Left forelimb (tissue), 1 donor: ENCODE measurements around the gene MYRIP.
"Not testable (repeated sequence)": the region's sequence is repeated elsewhere in the genome, so short reads cannot be mapped to it uniquely, and the experiment has no call there.

Experiments used
- DNase-seq: peaks from one replicate; pipeline ENCODE4 v3.0.0-alpha.2; 2018; ENCODE audit warnings: low spot score

MYRIP gene

DNA sequence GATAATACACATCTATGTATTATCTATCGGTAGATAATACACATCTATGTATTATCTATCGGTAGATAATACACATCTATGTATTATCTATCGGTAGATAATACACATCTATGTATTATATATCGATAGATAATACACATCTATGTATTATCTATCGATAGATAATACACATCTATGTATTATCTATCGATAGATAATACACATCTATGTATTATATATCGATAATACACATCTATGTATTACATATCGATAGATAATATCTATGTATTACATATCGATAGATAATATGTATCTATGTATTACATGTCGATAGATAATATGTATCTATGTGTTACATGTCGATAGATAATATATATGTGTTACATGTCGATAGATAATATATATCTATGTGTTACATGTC is 275.0 kb downstream of the MYRIP start:
- not testable (repeated sequence) for DNase-seq

- DNase-seq, result no peak
Measured at GRCh38 chr3:40086890-40087883, 277.8 kb downstream of the MYRIP start.

GRCh38 chr3:40088527-40089170 is 279.2 kb downstream of the MYRIP start:
- no peak for DNase-seq

DNA sequence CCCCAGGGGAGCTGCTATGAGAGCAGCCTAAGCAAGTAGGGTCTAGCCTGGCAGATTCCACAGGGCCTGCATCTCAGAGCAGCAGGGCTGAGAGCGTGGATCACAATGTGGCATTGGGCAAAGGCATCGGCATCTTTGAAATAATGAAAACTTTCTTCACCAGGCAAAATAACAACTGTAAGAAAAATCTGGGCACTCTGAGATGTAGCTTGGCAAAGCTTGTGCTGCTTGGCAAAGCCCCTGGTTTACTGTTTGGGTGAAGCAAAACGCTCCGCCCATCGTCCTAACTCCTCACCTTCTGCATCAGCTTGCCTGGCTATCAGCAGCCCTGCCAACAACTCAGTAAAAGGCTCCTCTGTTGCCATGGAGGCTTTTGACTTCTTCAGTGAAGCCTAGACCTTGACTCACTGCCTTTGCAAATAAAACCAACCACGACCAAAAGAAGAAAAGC is 287.3 kb downstream of the MYRIP start:
- DNase-seq, result no peak

GRCh38 chr3:40097131-40098117 is 288.0 kb downstream of the MYRIP start:
- no peak for DNase-seq

DNA sequence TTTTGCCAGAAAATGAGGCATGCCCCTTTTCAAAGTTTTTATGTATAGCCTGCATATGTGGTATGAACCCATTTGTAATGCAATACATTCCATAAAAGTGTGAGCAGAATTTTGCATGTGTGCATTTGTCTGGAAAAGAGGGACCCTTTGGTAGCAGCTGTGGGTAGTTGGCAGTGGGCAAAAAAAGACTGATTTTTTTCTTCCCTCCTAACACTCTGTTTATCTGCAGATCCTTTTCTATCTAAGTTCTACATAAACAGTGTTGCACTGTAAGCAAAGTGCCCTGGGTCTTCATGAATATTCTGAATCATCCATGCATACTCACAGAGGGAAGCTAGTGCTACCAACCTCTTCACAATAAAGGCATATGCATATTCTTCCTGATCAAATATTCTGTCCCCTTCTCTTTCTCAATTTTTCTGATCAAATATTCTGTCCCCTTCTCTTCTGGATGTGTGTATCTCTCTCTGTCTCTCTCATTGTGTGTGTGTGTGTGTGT is 288.9 kb downstream of the MYRIP start:
- no peak for DNase-seq

- DNase-seq, result no peak
Measured at GRCh38 chr3:40099871-40100270, 290.5 kb downstream of the MYRIP start.

- no peak for DNase-seq
Measured at GRCh38 chr3:40102182-40102581, 292.8 kb downstream of the MYRIP start.

DNA sequence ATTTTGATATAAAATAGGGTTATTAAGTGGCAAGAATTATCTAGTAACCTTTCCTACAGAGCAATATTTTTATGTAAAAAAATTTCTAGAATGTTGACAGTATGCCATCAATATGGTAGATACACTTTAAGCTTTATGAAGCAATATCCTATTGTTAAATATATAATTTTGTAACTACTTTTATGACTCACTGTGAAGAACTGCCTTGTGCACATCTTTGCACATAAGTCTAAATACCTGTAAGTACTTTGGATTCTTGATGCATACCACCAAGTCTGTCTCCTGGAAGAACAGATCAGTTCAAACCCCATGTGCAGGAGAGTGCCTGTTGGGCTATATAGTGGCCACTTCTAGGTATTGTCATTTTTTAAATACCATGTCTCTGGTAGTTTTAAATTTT is 294.4 kb downstream of the MYRIP start:
- DNase-seq, result no peak

GRCh38 chr3:40104441-40104840 is 295.0 kb downstream of the MYRIP start:
- no peak for DNase-seq

DNA sequence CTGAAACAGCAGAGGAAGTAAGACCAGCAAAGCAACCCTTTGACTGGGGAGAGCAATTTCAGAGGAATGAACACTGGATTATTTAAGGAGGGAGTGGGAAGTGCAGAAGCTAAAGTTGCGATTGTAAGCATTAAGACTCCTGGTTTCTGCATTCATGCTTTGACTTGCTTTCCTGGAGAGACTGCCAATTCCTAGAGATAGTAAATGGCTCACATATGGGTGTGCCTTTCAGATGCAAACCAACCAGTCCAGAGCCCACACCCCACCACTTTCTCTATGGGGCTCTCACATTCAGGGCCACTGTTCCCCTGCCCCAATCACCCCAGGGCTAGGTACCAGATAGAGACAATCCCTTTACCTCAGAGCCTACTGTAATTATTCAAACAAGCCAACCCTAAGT is 299.2 kb downstream of the MYRIP start:
- no peak for DNase-seq

DNA sequence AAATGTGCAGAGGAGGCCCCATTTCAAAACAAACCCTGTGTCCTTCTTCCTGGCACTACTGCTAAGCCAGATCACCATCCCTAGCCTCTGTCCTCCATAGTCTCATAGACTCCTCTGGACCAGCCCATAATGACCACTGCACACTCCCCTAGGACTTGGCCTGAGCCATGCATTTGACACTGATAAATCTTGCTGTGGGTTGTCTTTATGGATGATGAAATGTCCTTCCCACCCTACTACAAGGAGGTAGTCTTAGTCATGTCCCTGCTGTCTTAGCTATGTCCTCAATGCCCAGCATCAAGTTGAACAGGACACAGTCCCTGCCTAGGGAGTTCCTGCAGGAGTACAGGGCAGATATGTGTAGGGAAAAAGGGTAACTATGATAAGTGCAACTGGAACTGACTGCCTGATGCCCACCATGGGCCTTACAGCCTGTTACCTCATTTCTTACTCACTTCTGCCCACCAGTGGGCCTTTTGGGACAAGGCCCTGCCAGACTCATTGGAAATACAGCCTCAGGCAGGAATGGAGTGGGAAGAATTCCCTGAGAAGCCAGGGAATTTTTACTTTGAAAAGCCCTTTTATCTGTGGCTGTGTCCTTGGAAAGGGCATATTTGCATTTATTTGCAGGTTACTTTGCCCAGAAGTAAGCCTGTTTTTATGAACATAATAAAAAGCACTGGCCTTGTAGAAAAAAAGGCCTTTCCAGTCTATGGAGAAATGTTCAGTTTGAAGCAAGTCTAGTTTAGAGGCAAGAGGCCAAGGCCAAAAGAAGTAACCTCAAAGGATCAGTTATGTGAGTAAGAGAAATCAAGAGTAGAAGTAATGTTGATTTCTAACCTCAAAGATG is 300.5 kb downstream of the MYRIP start:
- DNase-seq, result no peak

- DNase-seq, result no peak
Measured at GRCh38 chr3:40116478-40117177, 307.2 kb downstream of the MYRIP start.

DNA sequence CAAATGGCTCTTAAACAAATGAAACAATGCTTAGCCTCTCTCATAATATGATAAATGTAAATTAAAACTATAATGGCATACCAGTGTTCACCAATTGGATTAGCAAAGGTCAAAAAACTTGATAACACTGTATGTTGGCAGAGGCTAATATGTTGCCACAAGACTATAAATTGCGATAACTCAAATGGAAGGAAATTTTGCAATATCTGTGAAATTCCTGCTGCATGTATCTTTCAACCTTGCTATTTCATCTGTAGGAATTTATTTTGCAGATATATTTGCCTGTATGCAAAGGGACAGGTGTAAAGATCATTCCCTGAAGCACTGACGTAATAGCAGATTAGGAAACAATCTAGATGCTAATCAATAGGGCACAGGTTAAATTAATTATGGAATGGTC is 308.7 kb downstream of the MYRIP start:
- DNase-seq, result no peak

GRCh38 chr3:40120067-40120692 is 310.8 kb downstream of the MYRIP start:
- no peak for DNase-seq

DNA sequence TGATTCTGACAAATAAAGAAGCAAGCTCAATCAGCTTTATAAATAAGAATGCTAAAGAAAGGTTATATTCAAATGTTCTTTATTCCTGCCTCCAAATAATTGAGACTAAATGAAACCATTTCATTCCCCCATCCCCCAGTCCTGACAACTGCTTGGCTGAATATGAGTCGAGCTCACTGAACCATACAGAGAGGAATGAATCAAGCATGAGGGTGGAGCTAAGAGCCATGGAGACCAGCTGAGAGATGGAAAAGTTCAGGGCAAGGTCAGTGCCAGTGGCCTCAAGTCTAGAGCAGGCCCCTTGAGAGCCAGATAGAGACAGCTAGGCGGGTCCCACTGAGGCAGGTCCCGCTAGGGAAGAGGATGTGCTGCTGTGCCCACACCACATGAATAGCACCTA is 311.4 kb downstream of the MYRIP start:
- DNase-seq, result no peak

- no peak for DNase-seq
Measured at GRCh38 chr3:40124918-40125317, 315.5 kb downstream of the MYRIP start.

DNA sequence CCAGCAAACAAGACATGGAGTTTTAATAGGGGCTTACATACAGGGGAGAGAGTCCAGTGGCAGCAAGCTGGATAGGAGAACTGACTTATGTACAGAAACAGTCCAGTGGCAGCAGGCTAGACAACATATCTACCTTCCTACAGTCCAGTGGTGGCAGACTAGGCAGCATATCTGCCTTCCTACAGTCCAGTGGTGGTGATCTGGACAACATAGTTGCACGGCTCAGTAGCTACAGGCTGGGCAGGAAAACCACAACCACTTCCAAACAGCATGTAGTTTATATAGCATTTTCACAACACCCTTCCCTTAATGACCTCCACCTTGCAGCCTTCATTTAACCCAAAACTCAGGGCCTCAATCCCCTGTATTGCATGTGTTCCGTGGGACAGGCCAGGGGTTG is 318.8 kb downstream of the MYRIP start:
- DNase-seq, result no peak

- DNase-seq, result no peak
Measured at GRCh38 chr3:40129510-40129909, 320.1 kb downstream of the MYRIP start.

DNA sequence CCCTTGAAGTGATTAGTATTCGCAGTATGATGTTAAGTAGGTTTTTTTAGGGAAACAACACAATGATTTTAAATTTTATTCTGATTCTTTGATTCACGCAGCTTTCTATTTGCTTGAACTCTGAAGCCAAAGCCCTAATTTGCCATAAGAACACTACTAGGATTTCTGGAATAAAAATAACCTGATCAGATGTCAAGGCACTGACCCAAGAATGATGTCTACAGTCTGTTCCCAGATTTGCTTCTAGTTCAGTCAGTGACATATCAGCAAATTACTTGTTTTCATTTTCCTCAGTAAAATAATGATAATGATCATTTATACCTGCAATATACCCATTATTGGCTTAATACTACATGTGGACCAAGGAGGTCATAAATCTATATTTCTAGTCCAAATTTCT is 320.6 kb downstream of the MYRIP start:
- DNase-seq, result no peak
